Stomach smooth muscle (tissue), 2 donors: Measurements from ENCODE around the gene GRM8.

Source experiments
- H3K27ac ChIP-seq: one replicate; pipeline ENCODE4 v1.7.0; 2013; ENCODE audit warnings: mild to moderate bottlenecking, low read length, inconsistent platforms
- H3K27me3 ChIP-seq, 2 donors: one replicate each; pipeline ENCODE4 v1.7.0; 2013; ENCODE audit warnings: low read length in 2 of 2; ENCODE audit not compliant: insufficient read depth in 2 of 2, control insufficient read depth in 1 of 2
- H3K36me3 ChIP-seq, 2 donors: one replicate each; pipeline ENCODE4 v1.7.0; 2013; ENCODE audit warnings: low read length in 2 of 2; ENCODE audit not compliant: control insufficient read depth in 2 of 2, insufficient read depth in 2 of 2
- H3K4me1 ChIP-seq: one replicate; pipeline ENCODE4 v1.7.0; 2013; ENCODE audit warnings: low read length; ENCODE audit not compliant: control insufficient read depth, insufficient read depth
- H3K4me3 ChIP-seq, 2 donors: one replicate each; pipeline ENCODE4 v1.7.0; 2013; ENCODE audit warnings: low read length in 2 of 2
- H3K9ac ChIP-seq, 2 donors: one replicate each; pipeline ENCODE4 v1.7.0; 2013; ENCODE audit warnings: low read length in 2 of 2, mild to moderate bottlenecking in 1 of 2
- H3K9me3 ChIP-seq, 2 donors: one replicate each; pipeline ENCODE4 v1.7.0; 2013; ENCODE audit warnings: low read length in 2 of 2; ENCODE audit not compliant: control insufficient read depth in 2 of 2
- donor health status: healthy.
- donor health status: Pancreatic carcinoma.

The GRM8 gene

GRCh38 chr7:126657137-126657536, 595.6 kb downstream of the GRM8 start:
- Histone ChIP-seq H3K27ac (no peak overlapping the region), H3K4me3 (no peak overlapping the region), H3K27me3 (no peaks in the 10 kb centered on the region), H3K36me3 (no peaks in the 10 kb centered on the region), H3K9ac (no peak overlapping the region), H3K9me3 (no peaks in the 10 kb centered on the region), H3K4me1 (no peaks in the 10 kb centered on the region)

GRCh38 chr7:126656165-126656564, 596.6 kb downstream of the GRM8 start:
- no peaks in the 10 kb centered on the region for H3K36me3 ChIP-seq
- no peak overlapping the region for H3K27ac ChIP-seq
- H3K9me3 ChIP-seq, result no peaks in the 10 kb centered on the region
- H3K4me1 ChIP-seq, result no peaks in the 10 kb centered on the region
- no peak overlapping the region for H3K9ac ChIP-seq
- no peak overlapping the region for H3K4me3 ChIP-seq
- H3K27me3 ChIP-seq, result no peaks in the 10 kb centered on the region

- Histone ChIP-seq H3K4me3 (no peak overlapping the region), H3K27me3 (no peaks in the 10 kb centered on the region), H3K4me1 (no peaks in the 10 kb centered on the region), H3K27ac (no peak overlapping the region), H3K9me3 (no peaks in the 10 kb centered on the region), H3K9ac (no peak overlapping the region), H3K36me3 (no peaks in the 10 kb centered on the region)
These were observed 615.2 kb downstream of the GRM8 start for GRCh38 chr7:126637538-126637937.

- H3K9ac ChIP-seq, result no peak overlapping the region
These were observed 617.2 kb downstream of the GRM8 start for GRCh38 chr7:126635545-126635944.

GRCh38 chr7:126608339-126608776, 644.4 kb downstream of the GRM8 start:
- no peak overlapping the region for H3K27ac ChIP-seq
- no peaks in the 10 kb centered on the region for H3K27me3 ChIP-seq
- H3K36me3 ChIP-seq, result no peaks in the 10 kb centered on the region
- no peak overlapping the region for H3K4me3 ChIP-seq
- no peak overlapping the region for H3K9ac ChIP-seq
- H3K9me3 ChIP-seq, result no peaks in the 10 kb centered on the region
- no peaks in the 10 kb centered on the region for H3K4me1 ChIP-seq

More at GRCh38 chr7:126635545-126635944, 617.2 kb downstream of the GRM8 start:
- no peaks in the 10 kb centered on the region for H3K27me3 ChIP-seq
- no peaks in the 10 kb centered on the region for H3K9me3 ChIP-seq
- H3K4me3 ChIP-seq, result no peak overlapping the region
- H3K27ac ChIP-seq, result no peak overlapping the region
- H3K4me1 ChIP-seq, result no peaks in the 10 kb centered on the region
- H3K36me3 ChIP-seq, result no peaks in the 10 kb centered on the region

GRCh38 chr7:126606331-126606730, 646.4 kb downstream of the GRM8 start:
- no peaks in the 10 kb centered on the region for H3K9me3 ChIP-seq
- H3K4me3 ChIP-seq, result no peak overlapping the region
- H3K27me3 ChIP-seq, result no peaks in the 10 kb centered on the region
- no peak overlapping the region for H3K9ac ChIP-seq
- H3K4me1 ChIP-seq, result no peaks in the 10 kb centered on the region
- no peak overlapping the region for H3K27ac ChIP-seq
- no peaks in the 10 kb centered on the region for H3K36me3 ChIP-seq

GRCh38 chr7:126605553-126605952, 647.2 kb downstream of the GRM8 start:
- no peak overlapping the region for H3K9ac ChIP-seq
- H3K27ac ChIP-seq, result no peak overlapping the region
- H3K4me1 ChIP-seq, result no peaks in the 10 kb centered on the region
- no peaks in the 10 kb centered on the region for H3K36me3 ChIP-seq
- H3K4me3 ChIP-seq, result no peak overlapping the region
- no peaks in the 10 kb centered on the region for H3K27me3 ChIP-seq
- H3K9me3 ChIP-seq, result no peaks in the 10 kb centered on the region

GRCh38 chr7:126605056-126605455, 647.7 kb downstream of the GRM8 start:
- Histone ChIP-seq H3K4me3 (no peak overlapping the region), H3K9me3 (no peaks in the 10 kb centered on the region), H3K36me3 (no peaks in the 10 kb centered on the region), H3K27me3 (no peaks in the 10 kb centered on the region), H3K4me1 (no peaks in the 10 kb centered on the region), H3K9ac (no peak overlapping the region), H3K27ac (no peak overlapping the region)

GRCh38 chr7:126589068-126589684, 663.6 kb downstream of the GRM8 start:
- Histone ChIP-seq H3K9ac (no peak overlapping the region), H3K4me3 (no peak overlapping the region), H3K36me3 (no peaks in the 10 kb centered on the region), H3K9me3 (no peaks in the 10 kb centered on the region), H3K27me3 (no peaks in the 10 kb centered on the region), H3K4me1 (no peaks in the 10 kb centered on the region), H3K27ac (no peak overlapping the region)

GRCh38 chr7:126578338-126578737, 674.4 kb downstream of the GRM8 start:
- no peak overlapping the region for H3K4me3 ChIP-seq
- H3K9me3 ChIP-seq, result no peaks in the 10 kb centered on the region
- H3K27ac ChIP-seq, result no peak overlapping the region
- no peaks in the 10 kb centered on the region for H3K36me3 ChIP-seq
- no peaks in the 10 kb centered on the region for H3K4me1 ChIP-seq
- no peak overlapping the region for H3K9ac ChIP-seq
- H3K27me3 ChIP-seq, result no peaks in the 10 kb centered on the region

GRCh38 chr7:126574276-126575250, 678.2 kb downstream of the GRM8 start:
- Histone ChIP-seq H3K27ac (no peak overlapping the region), H3K9ac (no peak overlapping the region), H3K36me3 (no peaks in the 10 kb centered on the region), H3K4me3 (no peak overlapping the region), H3K4me1 (no peaks in the 10 kb centered on the region), H3K27me3 (no peaks in the 10 kb centered on the region), H3K9me3 (no peaks in the 10 kb centered on the region)
